Stomach (tissue), 4 donors: ENCODE results near the gene ABCD4.

Experiments
- CTCF ChIP-seq, 7 experiments: fragments of 450-650 bp in 4 of 7; fragments of 200-600 bp in 3 of 7; sonication (generic) in 3 of 7; IDR thresholded peaks; one replicate each; pipeline ENCODE4 v1.5.1; 2016 to 2019; ENCODE audit warnings: antibody characterized with exemption in 7 of 7, control low read depth in 2 of 7, mild to moderate bottlenecking in 1 of 7
- POLR2A ChIP-seq, 4 donors: fragments of 450-650 bp; IDR thresholded peaks; one replicate each; pipeline ENCODE4 v1.6.1; 2016; ENCODE audit warnings: antibody characterized with exemption in 4 of 4, control low read depth in 2 of 4, mild to moderate bottlenecking in 1 of 4, moderate library complexity in 1 of 4
- POLR2AphosphoS5 ChIP-seq, 3 donors: sonication (generic); formaldehyde crosslinking; IDR thresholded peaks; one replicate each; pipeline ENCODE4 v1.6.1; 2016; ENCODE audit warnings: antibody characterized with exemption in 3 of 3

- no peak for TF ChIP-seq CTCF (IDR thresholded peaks at IDR 0.05)
- no peak for TF ChIP-seq POLR2AphosphoS5 (IDR thresholded peaks at IDR 0.05)
- no peak for TF ChIP-seq POLR2A (IDR thresholded peaks at IDR 0.05)
Observed at GRCh38 chr14:74286736-74287135, 16.0 kb downstream of the ABCD4 start.
